Tibial nerve (tissue), 4 donors: Measurements from ENCODE around the gene KLF3.

Experiments
- CTCF ChIP-seq, 5 experiments: fragments of 200-600 bp in 3 of 5; fragments of 450-650 bp in 2 of 5; sonication (generic) in 3 of 5; IDR thresholded peaks; one replicate each; pipeline ENCODE4 v1.5.1; 2016 to 2019; ENCODE audit warnings: antibody characterized with exemption in 5 of 5, mild to moderate bottlenecking in 3 of 5, moderate library complexity in 2 of 5
- EP300 ChIP-seq, 2 donors: sonication (generic); formaldehyde crosslinking; IDR thresholded peaks; one replicate each; pipeline ENCODE4 v1.6.1; 2017; ENCODE audit warnings: antibody characterized with exemption in 2 of 2, mild to moderate bottlenecking in 1 of 2

DNA sequence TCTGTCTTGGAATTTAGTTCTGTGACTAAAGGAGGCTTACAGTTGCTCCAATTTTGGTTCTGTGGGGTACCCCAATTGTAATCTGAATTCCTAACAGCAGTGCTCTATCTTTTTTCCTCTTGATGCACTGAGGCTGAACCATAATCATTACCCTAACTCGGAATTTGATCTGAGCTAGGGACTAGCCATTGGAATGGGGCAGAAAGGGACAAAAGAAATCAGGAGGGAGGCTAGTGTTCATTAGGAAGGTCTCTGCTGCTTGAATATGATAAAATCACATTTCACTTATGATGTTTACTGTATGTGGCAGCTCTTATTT, 2.7 kb downstream of the KLF3 start:
- TF ChIP-seq CTCF (IDR thresholded peaks at IDR 0.05) (no peak), EP300 (IDR thresholded peaks at IDR 0.05) (no peak)
